HepG2 (cell line): ENCODE data around the gene GPT2. TPM values are rescaled to one million over a fixed set of nuclear protein-coding genes. Genes with fewer than 3 reads are reported as not detected.

Experiments
- BORCS8-MEF2B ChIP-seq: sonication (generic); formaldehyde crosslinking; IDR thresholded peaks from 2 replicates; pipeline ENCODE4 v1.8.0; 2022; ENCODE audit warnings: mild to moderate bottlenecking, missing genetic modification reagents
- ELF1 ChIP-seq: sonication (generic); formaldehyde crosslinking; IDR thresholded peaks from 2 replicates; pipeline ENCODE4 v1.4.0; 2020; ENCODE audit warnings: missing genetic modification reagents
- KLF9 ChIP-seq: IDR thresholded peaks from 2 replicates; pipeline ENCODE4 v1.6.1; 2016; ENCODE audit warnings: low read depth
- SUZ12 ChIP-seq: fragments of 150-350 bp; IDR thresholded peaks from 2 replicates; pipeline ENCODE4 v1.6.1; 2014; ENCODE audit warnings: low read depth, low read length
- TCF7 ChIP-seq: sonication (generic); IDR thresholded peaks from 2 replicates; pipeline ENCODE4 v1.6.1; 2016; ENCODE audit warnings: antibody characterized with exemption, low read depth
- polyA plus RNA-seq, 8 experiments: library from polyadenylated mRNA; depleted of rRNA in 3 of 8; stranded (reverse) in 7 of 8; unstranded in 1 of 8; fragments of >200 nt; fragmentation: Illumina TruSeq in 4 of 8; extraction: Trizol in 4 of 8; gene quantifications; 2 replicates each; pipeline versions ENCODE4 v1.2.1 to v1.2.3, GENCODE V29; 2011 to 2016; ENCODE audit warnings: low read depth in 4 of 8, missing spikeins in 1 of 8, mixed read lengths in 1 of 8; ENCODE audit not compliant: insufficient read depth in 1 of 8
- total RNA-seq, 5 experiments: library from RNA; depleted of rRNA; stranded (reverse); fragments of >200 nt; fragmentation: Illumina TruSeq; extraction: Trizol; gene quantifications; 2 replicates each; pipeline ENCODE4 v1.2.3, GENCODE V29; 2016; ENCODE audit warnings: low read depth in 1 of 5
- TF ChIP-seq, protein P1 (sequence below): IDR thresholded peaks from 2 replicates; pipeline ENCODE4 v1.6.1; 2016; ENCODE audit warnings: low read depth, missing genetic modification reagents, missing compliant biosample characterization
- TF ChIP-seq, protein P2 (sequence below): sonication (generic); formaldehyde crosslinking; IDR thresholded peaks from 2 replicates; pipeline ENCODE4 v1.4.0; 2020; ENCODE audit warnings: mild to moderate bottlenecking, missing genetic modification reagents
- TF ChIP-seq, protein P3 (sequence below): sonication (generic); formaldehyde crosslinking; conservative IDR thresholded peaks from 2 replicates; pipeline ENCODE4 v1.8.0; 2022; ENCODE audit warnings: missing genetic modification reagents
- TF ChIP-seq, protein P4 (sequence below): sonication (generic); formaldehyde crosslinking; IDR thresholded peaks from 2 replicates; pipeline ENCODE4 v1.5.1; 2020; ENCODE audit warnings: mild to moderate bottlenecking, missing genetic modification reagents, borderline replicate concordance
- TF ChIP-seq, protein P5 (sequence below): sonication (generic); formaldehyde crosslinking; IDR thresholded peaks from 2 replicates; pipeline ENCODE4 v1.9.0; 2021; ENCODE audit warnings: missing genetic modification reagents, mild to moderate bottlenecking, borderline replicate concordance

The GPT2 gene
- total and polyA plus RNA-seq, 2 of the 13 experiments (the other 11 are each of a cell fraction or from before 2014, with no cell fraction given): 138 to 267 TPM

DNA sequence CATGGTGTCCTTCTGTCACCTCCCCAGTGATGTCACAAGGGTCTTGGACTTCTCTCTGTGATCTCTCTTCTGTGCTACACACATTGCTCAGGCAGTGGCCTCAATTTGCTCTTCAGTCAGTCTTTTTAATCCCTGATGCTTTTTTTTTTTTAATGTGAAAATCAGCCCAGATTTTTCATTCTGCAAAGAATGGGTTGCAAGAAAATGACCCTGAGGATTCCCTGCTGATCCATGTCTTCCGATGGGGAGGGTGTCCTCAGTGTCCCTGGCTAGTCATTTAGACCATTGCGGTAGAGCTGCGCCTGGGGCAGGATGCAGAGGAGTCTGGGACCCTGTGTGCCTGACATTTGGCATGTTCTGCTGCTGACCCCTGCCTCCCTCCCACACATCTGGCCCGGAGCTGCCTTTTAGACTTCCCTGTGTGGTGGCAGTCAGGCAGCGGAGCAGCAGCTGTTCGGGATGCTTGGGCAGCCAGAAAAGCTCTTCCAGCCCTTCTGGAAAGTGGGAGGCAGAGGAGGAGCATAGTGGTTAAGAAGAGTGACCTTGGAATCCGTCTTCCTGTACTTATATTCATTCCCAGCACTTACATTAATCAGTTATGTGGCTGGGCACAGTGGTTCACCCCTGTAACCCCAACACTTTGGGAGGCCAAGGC lies 12.3 kb downstream of the GPT2 start (continued):
- TF ChIP-seq, protein P1, sequence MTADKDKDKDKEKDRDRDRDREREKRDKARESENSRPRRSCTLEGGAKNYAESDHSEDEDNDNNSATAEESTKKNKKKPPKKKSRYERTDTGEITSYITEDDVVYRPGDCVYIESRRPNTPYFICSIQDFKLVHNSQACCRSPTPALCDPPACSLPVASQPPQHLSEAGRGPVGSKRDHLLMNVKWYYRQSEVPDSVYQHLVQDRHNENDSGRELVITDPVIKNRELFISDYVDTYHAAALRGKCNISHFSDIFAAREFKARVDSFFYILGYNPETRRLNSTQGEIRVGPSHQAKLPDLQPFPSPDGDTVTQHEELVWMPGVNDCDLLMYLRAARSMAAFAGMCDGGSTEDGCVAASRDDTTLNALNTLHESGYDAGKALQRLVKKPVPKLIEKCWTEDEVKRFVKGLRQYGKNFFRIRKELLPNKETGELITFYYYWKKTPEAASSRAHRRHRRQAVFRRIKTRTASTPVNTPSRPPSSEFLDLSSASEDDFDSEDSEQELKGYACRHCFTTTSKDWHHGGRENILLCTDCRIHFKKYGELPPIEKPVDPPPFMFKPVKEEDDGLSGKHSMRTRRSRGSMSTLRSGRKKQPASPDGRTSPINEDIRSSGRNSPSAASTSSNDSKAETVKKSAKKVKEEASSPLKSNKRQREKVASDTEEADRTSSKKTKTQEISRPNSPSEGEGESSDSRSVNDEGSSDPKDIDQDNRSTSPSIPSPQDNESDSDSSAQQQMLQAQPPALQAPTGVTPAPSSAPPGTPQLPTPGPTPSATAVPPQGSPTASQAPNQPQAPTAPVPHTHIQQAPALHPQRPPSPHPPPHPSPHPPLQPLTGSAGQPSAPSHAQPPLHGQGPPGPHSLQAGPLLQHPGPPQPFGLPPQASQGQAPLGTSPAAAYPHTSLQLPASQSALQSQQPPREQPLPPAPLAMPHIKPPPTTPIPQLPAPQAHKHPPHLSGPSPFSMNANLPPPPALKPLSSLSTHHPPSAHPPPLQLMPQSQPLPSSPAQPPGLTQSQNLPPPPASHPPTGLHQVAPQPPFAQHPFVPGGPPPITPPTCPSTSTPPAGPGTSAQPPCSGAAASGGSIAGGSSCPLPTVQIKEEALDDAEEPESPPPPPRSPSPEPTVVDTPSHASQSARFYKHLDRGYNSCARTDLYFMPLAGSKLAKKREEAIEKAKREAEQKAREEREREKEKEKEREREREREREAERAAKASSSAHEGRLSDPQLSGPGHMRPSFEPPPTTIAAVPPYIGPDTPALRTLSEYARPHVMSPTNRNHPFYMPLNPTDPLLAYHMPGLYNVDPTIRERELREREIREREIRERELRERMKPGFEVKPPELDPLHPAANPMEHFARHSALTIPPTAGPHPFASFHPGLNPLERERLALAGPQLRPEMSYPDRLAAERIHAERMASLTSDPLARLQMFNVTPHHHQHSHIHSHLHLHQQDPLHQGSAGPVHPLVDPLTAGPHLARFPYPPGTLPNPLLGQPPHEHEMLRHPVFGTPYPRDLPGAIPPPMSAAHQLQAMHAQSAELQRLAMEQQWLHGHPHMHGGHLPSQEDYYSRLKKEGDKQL (CRISPR knock-in tag): 0 out of 2 replicates have a peak, but pooled peaks have one; percentile 3
- no peak for TF ChIP-seq SUZ12
- no peak for TF ChIP-seq KLF9
- TF ChIP-seq, protein P2, sequence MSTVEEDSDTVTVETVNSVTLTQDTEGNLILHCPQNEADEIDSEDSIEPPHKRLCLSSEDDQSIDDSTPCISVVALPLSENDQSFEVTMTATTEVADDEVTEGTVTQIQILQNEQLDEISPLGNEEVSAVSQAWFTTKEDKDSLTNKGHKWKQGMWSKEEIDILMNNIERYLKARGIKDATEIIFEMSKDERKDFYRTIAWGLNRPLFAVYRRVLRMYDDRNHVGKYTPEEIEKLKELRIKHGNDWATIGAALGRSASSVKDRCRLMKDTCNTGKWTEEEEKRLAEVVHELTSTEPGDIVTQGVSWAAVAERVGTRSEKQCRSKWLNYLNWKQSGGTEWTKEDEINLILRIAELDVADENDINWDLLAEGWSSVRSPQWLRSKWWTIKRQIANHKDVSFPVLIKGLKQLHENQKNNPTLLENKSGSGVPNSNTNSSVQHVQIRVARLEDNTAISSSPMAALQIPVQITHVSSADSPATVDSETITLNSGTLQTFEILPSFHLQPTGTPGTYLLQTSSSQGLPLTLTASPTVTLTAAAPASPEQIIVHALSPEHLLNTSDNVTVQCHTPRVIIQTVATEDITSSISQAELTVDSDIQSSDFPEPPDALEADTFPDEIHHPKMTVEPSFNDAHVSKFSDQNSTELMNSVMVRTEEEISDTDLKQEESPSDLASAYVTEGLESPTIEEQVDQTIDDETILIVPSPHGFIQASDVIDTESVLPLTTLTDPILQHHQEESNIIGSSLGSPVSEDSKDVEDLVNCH (CRISPR knock-in tag): no peak
- no peak for TF ChIP-seq TCF7
- TF ChIP-seq BORCS8-MEF2B (CRISPR knock-in tag): 0 out of 2 replicates have a peak, but pooled peaks have one; percentile 32
- TF ChIP-seq, protein P3, sequence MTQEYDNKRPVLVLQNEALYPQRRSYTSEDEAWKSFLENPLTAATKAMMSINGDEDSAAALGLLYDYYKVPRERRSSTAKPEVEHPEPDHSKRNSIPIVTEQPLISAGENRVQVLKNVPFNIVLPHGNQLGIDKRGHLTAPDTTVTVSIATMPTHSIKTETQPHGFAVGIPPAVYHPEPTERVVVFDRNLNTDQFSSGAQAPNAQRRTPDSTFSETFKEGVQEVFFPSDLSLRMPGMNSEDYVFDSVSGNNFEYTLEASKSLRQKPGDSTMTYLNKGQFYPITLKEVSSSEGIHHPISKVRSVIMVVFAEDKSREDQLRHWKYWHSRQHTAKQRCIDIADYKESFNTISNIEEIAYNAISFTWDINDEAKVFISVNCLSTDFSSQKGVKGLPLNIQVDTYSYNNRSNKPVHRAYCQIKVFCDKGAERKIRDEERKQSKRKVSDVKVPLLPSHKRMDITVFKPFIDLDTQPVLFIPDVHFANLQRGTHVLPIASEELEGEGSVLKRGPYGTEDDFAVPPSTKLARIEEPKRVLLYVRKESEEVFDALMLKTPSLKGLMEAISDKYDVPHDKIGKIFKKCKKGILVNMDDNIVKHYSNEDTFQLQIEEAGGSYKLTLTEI (CRISPR knock-in tag): no peak
- TF ChIP-seq ELF1 (CRISPR knock-in tag): peak; percentile 1
- TF ChIP-seq, protein P4, sequence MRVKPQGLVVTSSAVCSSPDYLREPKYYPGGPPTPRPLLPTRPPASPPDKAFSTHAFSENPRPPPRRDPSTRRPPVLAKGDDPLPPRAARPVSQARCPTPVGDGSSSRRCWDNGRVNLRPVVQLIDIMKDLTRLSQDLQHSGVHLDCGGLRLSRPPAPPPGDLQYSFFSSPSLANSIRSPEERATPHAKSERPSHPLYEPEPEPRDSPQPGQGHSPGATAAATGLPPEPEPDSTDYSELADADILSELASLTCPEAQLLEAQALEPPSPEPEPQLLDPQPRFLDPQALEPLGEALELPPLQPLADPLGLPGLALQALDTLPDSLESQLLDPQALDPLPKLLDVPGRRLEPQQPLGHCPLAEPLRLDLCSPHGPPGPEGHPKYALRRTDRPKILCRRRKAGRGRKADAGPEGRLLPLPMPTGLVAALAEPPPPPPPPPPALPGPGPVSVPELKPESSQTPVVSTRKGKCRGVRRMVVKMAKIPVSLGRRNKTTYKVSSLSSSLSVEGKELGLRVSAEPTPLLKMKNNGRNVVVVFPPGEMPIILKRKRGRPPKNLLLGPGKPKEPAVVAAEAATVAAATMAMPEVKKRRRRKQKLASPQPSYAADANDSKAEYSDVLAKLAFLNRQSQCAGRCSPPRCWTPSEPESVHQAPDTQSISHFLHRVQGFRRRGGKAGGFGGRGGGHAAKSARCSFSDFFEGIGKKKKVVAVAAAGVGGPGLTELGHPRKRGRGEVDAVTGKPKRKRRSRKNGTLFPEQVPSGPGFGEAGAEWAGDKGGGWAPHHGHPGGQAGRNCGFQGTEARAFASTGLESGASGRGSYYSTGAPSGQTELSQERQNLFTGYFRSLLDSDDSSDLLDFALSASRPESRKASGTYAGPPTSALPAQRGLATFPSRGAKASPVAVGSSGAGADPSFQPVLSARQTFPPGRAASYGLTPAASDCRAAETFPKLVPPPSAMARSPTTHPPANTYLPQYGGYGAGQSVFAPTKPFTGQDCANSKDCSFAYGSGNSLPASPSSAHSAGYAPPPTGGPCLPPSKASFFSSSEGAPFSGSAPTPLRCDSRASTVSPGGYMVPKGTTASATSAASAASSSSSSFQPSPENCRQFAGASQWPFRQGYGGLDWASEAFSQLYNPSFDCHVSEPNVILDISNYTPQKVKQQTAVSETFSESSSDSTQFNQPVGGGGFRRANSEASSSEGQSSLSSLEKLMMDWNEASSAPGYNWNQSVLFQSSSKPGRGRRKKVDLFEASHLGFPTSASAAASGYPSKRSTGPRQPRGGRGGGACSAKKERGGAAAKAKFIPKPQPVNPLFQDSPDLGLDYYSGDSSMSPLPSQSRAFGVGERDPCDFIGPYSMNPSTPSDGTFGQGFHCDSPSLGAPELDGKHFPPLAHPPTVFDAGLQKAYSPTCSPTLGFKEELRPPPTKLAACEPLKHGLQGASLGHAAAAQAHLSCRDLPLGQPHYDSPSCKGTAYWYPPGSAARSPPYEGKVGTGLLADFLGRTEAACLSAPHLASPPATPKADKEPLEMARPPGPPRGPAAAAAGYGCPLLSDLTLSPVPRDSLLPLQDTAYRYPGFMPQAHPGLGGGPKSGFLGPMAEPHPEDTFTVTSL (CRISPR knock-in tag): no peak
- TF ChIP-seq, protein P5, sequence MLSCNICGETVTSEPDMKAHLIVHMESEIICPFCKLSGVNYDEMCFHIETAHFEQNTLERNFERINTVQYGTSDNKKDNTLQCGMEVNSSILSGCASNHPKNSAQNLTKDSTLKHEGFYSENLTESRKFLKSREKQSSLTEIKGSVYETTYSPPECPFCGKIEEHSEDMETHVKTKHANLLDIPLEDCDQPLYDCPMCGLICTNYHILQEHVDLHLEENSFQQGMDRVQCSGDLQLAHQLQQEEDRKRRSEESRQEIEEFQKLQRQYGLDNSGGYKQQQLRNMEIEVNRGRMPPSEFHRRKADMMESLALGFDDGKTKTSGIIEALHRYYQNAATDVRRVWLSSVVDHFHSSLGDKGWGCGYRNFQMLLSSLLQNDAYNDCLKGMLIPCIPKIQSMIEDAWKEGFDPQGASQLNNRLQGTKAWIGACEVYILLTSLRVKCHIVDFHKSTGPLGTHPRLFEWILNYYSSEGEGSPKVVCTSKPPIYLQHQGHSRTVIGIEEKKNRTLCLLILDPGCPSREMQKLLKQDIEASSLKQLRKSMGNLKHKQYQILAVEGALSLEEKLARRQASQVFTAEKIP (CRISPR knock-in tag): no peak
